Measurements from ENCODE around the gene PLK2. TPM values are rescaled to one million over a fixed set of nuclear protein-coding genes. Genes with fewer than 3 reads are reported as not detected.

Gene PLK2
- total RNA-seq, 4 donors from 2014 or later: 34.9 to 59.3 (median 40.8) TPM

DNA sequence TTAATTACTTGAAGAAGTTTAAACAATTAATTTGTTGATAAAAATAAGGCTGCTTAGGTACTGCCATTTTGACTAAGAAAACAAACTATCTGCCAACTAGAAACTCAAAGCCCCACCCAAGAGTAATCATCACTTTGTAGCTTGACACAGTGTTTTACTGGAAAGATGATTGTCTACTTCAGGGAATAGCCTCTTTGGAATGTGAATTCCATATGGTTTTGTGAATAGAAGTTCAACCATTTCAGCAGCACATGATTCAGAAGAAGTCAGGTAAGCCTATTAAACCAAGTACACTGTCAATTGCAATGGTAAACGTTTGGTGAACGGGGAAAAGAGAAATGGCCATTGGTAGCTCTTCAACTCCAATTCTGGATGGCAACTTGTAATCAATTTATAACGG is 55.2 kb downstream of the PLK2 start:
- WGBS, 2 donors: 93% methylated on average over 3 of the region's 3 CpGs
- H3K27ac ChIP-seq: no peak overlapping the region
- intact Hi-C loops (cut with DNase I): no loop called here
- no peak for DNase-seq
- no peaks in the 10 kb centered on the region for H3K27me3 ChIP-seq
- H3K9me3 ChIP-seq: no peaks in the 10 kb centered on the region
- no peaks in the 10 kb centered on the region for H3K36me3 ChIP-seq
- TF ChIP-seq POLR2A (IDR thresholded peaks at IDR 0.05): no peak
- no peak for TF ChIP-seq CTCF (IDR thresholded peaks at IDR 0.05)
- H3K4me3 ChIP-seq (replicated peaks in 1 of 3): no peak overlapping the region
- no peaks in the 10 kb centered on the region for H3K4me1 ChIP-seq

Other genes with a start within 250 kb of the PLK2 start
- gene GAPT, start 31.3 kb upstream of the PLK2 start, total RNA-seq: under 1 TPM in 2 of 4 donors, not detected in 2; 0.27 to 0.45 TPM
- 1 to 10 TPM in 1 of 4 donors, under 1 TPM in 3; under 0.01 to 1.2 (median 0.41) TPM for gene RAB3C, start 123.0 kb upstream of the PLK2 start, total RNA-seq